GM06990 (cell line): ENCODE data around the gene LRIT1.

ENCODE experiments used
- DNase-seq: peaks from one replicate; pipeline ENCODE4 v3.0.0-alpha.2; 2011; ENCODE audit not compliant: insufficient read length; ENCODE audit errors: extremely low read depth
- H3K27me3 ChIP-seq: replicated peaks from 2 replicates; pipeline ENCODE4 v1.6.0; 2011; ENCODE audit warnings: low read length; ENCODE audit not compliant: control insufficient read depth, insufficient read depth
- H3K36me3 ChIP-seq: 2 replicates; pipeline ENCODE4 v1.5.1; 2011; ENCODE audit warnings: low read length; ENCODE audit not compliant: control insufficient read depth, insufficient read depth
- H3K4me3 ChIP-seq: replicated peaks from 2 replicates; pipeline ENCODE4 v1.5.1; 2011; ENCODE audit warnings: low read depth, mild to moderate bottlenecking, control low read depth, low read length
- CTCF ChIP-seq: IDR thresholded peaks from 2 replicates; pipeline ENCODE4 v1.5.1; 2011; ENCODE audit warnings: low read length, control low read depth, mild to moderate bottlenecking, inconsistent platforms; ENCODE audit not compliant: insufficient read depth, poor library complexity, severe bottlenecking

The LRIT1 gene

GRCh38 chr10:84216834-84217233, 24.5 kb downstream of the LRIT1 start:
- no peaks in the 10 kb centered on the region; the same call in 1 of the 2 replicates for H3K27me3 ChIP-seq
- no peak overlapping the region for H3K4me3 ChIP-seq
- no peak for DNase-seq
- no peaks in the 10 kb centered on the region for H3K36me3 ChIP-seq
- TF ChIP-seq CTCF: no peak

- DNase-seq: no peak
- peak; percentile 84 for TF ChIP-seq CTCF
Measured at GRCh38 chr10:84214612-84215235, 26.6 kb downstream of the LRIT1 start.

GRCh38 chr10:84214046-84214572, 27.2 kb downstream of the LRIT1 start:
- peak; percentile 18 for TF ChIP-seq CTCF
- DNase-seq: no peak
- H3K27me3 ChIP-seq: no peaks in the 10 kb centered on the region; the same call in 1 of the 2 replicates
- H3K4me3 ChIP-seq: peak overlapping the region; percentile 53
- no peaks in the 10 kb centered on the region for H3K36me3 ChIP-seq

More at GRCh38 chr10:84214612-84215235, 26.6 kb downstream of the LRIT1 start:
- H3K4me3 ChIP-seq: peak overlapping the region; percentile 53
- no peaks in the 10 kb centered on the region for H3K36me3 ChIP-seq
- no peaks in the 10 kb centered on the region; the same call in 1 of the 2 replicates for H3K27me3 ChIP-seq

- DNase-seq: no peak
- Histone ChIP-seq H3K27me3 (peaks cover 1% of the 10 kb centered on the region; the same call in 1 of the 2 replicates), H3K36me3 (no peaks in the 10 kb centered on the region), H3K4me3 (no peak overlapping the region)
- TF ChIP-seq CTCF: no peak
Measured at GRCh38 chr10:84213076-84213475, 28.3 kb downstream of the LRIT1 start.

- no peak for TF ChIP-seq CTCF
- Histone ChIP-seq H3K36me3 (no peaks in the 10 kb centered on the region), H3K27me3 (peaks cover 1% of the 10 kb centered on the region), H3K4me3 (no peak overlapping the region)
- no peak for DNase-seq
Measured at GRCh38 chr10:84212014-84212413, 29.3 kb downstream of the LRIT1 start.
